NAMALWA (cell line): ENCODE measurements around the gene KCNH2.

Experiments used
- DNase-seq: peaks from one replicate; pipeline ENCODE4 v3.0.0-alpha.2; 2015; ENCODE audit warnings: low spot score

Gene KCNH2

DNA sequence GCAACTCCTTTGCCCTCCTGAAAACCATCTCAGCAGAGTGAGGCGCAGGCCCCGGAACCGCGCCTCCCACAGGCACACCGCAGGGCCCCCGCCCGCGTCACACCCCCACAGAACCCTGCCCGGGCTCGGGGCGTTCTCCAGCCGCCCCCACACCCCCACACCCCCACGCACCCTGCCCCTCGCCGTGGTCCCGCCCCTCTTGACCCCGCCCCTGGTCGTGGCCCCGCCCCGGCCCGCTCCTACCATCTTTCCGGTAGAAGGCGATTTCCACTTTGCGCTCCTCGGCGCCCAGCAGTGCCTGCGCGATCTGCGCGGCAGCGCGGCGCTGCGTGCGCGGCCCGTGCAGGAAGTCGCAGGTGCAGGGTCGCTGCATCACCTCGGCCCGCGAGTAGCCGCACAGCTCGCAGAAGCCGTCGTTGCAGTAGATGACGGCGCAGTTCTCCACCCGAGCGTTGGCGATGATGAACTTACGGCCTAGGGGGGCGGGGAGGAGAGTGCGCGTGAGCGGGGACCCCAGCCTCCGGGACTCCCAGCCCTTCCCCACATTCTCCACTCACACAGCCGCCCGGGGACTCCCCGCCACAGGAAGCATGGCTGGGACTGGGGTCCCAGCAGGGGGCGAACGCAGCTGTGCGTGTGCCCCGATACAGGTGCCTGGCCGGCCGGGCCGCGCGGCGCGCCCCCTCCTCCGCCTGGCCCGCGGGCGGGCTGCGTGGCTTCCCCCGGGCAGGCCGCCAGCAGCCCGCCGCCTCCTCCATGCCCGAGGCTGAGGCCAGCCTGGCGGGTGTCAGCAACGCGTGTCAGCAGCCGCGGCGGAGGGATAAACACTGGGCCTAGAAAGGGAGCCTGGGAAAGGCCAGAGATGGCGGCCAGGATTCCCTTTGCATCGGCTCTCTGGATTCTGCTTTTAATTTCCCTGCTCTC is 3.4 kb downstream of the KCNH2 start:
- DNase-seq, result peak; percentile 94

DNA sequence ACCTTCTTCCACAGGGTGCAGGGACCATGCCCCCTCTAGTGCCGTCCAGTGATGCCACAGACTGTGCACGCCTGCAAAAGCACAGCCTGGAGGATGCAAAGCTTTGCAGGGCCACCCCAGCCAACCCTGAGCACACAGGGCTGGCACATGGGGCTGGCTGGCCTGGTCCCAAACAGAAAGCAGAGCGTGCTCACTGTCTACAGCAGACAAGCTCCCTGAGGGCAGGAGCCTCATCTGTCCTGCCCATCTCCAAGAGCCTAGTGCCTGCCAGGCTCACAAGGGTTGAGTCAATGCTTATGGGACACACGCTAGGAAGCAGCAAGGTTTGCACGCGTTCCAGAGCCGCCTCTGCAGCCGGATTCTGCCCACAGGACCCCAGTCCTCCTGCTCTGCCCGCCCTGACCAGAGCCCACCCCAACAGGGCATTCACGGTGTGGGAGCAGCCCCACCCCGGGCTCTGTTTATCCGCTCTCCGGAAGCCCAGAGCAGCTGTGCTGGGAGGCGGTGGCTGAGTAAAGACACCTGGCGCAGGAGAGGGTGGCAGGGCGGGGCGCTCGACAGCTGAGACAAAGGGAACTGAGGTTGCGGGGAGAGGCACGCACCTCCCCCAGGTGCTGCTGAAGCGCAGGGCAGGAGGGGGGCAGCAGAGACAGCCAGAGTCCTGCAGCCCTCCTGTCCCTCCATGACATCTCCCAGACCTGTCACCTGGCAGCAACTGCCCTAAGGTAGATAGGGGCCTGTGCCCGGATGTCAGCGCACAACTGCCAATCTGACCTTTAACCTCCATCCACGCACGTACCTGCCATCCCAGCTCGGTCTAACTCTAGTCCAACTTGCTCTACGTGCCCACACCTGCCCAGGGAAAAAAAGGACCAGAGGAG is 4.3 kb downstream of the KCNH2 start:
- DNase-seq, result peak; percentile 75

DNA sequence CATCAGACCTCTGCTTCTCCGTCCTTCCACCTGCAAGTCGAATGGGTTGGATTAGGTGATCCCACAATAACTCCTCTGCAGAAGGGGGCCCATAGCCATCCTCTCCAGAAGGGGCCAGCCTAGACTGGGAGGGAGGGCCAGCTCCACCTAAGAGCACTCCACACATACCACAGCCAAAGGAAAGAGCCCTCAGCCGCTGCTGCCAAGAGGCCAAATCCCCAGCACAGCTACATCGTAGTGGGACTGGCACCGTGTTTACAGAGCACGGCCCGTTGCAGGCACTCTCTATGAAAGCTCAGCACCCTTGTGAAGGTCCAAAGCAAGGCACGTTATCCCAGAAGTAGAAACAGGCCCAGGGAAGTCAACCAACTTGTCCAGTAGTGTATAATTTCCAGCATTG is 5.4 kb downstream of the KCNH2 start:
- DNase-seq, result no peak

DNA sequence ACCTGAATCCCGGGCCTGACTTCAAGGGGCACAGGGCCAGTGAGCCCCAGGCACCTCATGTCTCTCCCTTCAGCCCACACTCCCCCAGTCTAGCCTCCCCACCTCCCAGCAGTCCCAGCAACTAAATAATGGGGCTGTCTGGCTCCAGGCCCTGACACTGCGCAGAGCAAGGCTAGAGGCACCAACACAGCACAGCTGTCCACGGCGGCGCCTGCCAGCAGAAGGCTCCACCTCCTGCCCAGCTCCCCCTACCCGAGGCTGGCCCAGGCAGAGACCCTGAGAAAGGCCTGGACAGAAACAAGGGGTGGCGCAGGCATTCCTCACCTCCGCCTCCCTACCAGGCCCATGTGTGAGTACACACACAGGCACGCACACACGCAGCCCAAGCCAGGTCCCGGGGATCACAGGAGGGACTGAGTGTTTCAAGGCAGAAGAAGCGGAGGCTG is 6.1 kb downstream of the KCNH2 start:
- no peak for DNase-seq

DNA sequence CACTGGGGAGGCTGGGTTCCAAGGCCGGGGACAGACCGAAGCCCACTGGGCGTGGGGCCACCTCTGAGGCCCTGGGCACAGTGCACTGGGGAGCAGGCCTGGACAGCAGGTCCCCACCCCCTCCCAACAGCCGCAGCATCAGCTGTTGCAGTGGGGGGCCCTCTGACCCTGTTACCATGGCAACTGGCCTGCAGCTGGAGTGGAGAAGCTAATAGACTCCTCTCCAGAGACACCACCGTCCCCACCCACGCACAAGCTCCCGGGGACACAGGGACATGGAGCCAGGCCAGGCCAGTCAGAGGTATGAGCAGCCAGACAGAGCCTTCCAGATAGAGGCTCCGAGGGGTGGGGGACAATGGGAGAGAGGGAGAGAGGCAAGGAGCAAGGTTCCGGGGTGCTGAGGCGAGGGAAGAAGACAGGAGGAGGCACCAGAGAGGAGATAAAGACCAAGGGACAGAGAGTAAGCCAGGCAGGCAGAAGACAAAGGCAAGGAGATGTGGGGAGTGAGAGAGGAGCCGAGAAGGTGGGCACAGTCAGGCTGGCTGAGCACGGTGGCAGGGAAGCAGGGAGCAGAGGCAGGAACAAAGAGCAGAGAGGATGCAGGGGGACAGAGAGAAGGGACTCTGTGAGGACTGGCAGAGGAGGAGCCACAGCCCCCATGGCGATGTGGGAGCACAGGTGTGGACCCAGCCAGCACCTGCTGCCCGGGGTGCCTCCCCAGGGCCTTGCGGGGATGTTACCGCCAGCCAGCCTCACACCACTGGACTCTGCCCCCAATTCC is 6.7 kb downstream of the KCNH2 start:
- no peak for DNase-seq

DNA sequence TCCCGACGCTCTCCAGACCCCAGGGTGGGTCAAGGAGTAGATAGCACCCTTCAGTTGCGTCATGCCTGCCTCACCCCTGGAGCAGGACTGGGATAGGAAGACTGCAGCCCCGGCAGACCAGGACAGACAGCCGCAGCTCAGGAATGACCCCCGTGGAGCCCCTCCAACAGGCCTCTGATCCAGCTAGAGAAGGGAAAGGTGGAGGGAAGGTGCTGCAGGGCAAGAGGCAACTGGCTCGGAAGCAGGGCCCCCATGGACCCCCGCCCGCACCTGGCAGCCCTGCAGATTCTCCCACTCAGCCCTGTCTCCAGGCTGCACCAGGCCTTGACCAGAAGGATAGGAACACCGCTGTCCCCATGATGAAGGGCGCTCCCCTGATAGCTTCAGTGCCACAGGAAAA is 7.7 kb downstream of the KCNH2 start:
- DNase-seq, result no peak

DNA sequence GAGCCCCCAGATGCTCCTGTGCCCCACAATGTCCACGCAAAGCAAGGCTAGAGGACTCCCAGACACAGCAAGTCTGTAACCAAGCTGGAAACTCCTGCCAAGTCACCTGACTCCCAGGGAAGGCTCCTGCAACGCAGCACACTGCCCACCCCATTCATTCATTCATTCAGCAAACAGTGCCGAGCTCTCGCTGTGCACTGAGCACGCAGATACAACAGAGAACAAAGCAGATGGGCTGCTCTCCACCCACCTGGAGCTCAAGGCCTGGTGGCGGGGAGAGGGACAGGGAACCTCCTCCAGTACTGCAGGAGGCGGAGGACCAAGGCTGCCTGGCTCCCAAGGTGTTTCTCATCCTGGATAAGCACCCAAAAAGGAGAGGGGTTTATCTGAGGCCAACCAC is 8.6 kb downstream of the KCNH2 start:
- DNase-seq, result no peak

DNA sequence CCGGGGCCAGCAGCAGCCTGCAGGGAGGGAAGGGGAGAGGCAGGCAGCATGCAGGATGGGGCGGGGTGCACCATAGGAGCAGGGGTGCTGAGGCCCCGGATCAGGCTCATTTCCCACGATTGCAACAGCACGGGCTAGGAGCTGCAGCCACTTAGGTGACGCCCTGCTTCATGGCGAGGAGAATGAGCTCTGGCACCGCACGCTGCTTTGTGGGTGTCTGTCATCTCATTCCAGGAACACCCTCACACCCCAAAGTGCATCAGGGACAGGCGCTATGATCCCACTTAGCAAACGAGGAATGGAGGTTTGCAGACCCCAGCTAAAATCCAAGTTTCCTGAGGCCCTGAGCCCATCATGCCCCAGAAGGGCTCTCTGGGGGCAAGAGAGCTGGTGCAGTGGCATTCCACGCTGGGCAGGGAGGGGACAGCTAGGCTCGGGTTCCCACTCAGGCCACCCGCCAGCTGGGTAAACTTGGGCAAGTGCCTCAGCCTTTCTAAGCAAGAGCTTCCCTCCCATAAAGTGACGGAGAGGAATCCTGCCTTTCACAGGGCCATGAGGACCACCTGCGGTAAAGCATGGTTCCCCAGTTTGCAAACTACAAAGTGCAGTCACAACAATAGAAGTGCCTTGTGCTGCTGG is 9.3 kb downstream of the KCNH2 start:
- no peak for DNase-seq

DNA sequence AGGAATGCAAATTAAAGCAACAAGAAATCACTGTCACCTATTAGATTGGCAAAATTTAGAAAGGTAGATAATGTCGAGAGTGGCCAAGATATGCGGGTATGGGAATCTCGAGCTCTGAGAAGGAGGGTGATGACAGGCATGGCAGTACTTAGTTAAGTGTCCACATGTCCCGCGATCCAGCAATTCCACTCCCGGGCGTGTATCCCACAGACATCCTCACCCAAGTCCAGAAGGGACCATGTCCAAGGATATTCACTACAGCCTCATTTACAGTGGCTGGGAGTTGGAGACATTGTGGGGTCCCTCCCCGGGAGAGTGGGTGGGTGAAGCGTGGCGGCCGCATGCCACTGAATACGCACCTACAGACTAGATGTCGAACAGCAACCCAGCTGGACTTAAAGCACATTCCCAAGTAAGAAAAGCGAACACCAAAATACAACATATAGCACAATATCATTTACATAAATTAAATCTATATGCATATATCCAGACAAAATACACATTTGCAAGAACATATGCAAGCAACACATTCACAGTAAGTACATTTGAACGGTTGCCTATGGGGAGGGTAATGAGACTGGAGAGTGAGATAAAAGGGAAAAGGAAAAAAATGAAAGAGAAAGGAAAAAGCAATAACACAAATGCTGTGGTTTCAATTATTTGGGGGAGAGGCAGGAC is 9.9 kb downstream of the KCNH2 start:
- DNase-seq, result no peak

DNA sequence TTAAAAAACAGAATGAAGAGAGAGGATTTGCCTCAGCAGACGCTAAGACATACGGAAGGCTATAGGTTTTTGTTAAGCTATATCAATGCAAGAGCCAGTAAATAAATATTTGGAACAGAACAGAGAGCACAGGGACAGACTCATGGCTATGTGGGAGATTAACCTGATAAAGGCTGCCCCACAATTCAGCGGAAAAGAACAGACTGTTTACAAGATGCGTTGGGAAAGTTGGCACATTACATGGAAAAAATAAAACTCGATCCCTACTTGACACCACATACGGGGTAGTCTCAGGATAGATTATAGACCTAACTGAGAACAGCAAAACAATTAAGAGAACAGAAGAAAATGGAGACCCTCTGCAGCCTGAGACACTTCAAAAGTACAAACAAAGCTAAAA is 10.8 kb downstream of the KCNH2 start:
- no peak for DNase-seq

DNA sequence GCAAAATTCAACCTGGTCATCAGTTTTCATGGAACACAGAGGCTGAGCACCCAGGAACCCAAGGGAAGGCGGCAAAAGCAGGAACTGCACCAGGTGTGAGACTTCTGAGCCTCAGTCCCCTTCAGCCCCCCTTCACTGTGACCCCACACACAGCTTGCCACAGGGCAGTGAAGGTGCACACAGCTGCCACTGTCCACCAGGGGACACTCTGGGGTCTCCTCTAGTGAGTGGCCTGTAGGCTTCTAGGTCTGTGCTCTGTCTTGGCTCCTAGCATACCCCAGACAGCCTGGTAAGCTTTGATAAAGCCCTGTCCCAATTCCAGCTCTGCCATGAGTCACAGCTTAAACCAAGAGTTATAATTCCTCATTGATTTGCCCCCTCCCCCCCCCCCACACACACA is 12.1 kb downstream of the KCNH2 start:
- no peak for DNase-seq

DNA sequence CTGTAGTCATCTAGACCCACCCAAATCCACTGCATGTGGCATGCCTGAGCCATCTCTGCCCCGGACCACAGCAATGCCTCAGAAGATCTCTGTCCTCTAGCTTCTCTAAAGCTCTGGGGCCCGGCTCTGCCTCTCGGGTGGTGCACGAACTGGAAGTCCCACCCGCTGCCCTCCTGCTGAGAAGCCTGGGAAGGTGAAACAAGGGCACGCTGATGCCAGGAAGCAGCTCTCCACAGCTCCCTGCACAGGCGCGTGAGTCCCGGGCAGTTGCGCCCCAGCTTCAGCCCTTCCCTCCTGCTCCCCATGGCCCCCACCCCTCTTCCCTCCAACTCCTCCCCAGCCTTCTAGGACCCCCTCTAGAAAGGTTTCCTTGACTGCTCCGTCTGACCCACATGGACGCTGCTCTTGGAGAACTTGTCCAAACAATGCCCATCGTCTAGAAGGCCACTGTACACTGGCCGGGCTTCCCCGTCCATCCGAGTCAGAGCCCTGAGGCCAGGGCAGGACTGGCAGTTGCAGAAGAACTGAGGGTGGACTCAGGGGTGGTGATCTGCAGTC is 12.8 kb downstream of the KCNH2 start:
- no peak for DNase-seq

DNA sequence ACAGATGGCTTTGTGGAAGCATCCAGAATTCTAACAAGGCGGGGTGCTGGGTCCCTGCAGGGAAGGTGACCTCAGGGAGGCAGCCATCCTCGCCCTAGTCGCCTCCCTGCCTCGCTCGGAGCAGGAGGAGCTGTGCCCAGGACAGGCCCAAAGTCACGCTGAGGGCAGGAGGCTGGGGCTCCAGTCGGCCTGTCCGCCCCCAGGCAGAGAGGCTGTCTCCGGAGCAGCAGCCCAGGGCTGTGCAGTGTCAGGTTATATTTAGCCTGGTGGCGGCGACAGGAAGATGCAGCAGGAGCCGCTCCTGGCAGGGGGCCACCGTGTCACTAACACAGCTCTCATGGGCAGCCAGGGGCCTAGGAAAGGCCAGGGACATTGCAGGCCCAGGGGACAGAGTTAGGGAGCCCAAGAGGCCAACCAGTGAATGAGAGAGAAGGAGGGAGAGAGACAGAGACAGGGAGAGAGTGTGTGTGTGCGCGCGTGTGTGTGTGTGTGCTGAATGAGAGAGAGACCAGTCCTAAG is 13.5 kb downstream of the KCNH2 start:
- no peak for DNase-seq

DNA sequence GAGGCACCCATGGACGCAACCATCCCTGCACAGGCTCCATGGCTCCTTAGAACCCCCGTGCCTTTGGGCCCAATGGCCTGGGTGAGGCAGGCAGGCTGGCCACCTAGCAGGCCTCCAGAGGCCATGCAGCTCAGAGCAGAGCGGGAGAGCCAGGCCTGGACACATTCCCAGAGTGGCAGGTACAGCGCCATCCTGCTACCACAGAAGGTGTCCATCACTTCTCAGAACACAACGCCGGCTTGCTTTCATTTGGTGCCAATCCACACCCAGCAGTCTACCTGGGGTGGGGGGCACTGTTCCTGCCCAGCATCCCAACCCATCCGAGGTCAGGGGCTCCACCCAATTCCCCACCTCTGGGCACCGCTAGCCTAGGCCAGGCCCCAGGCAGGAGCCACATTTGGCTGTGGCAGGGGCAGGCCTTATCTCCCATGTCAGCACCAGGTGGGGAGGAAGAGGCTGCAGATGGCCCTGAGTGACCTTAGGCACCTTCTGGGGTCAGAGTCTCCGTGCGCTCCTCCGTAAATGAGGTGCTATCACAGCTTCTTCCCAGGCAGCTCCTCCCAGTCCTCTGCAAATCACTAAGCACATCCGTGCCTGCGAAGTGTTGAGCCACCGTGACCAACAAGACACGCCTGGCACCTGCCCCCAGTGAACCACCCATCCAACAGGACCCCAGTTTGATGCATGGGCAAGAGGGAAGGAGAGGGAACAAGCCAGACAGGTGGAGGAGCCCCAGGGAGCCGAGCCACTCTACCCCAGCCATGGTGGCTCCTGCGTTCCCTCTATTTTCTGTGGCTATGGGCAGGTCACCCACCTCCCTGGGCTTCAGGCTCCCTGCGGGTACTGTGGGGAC is 14.2 kb downstream of the KCNH2 start:
- no peak for DNase-seq

DNA sequence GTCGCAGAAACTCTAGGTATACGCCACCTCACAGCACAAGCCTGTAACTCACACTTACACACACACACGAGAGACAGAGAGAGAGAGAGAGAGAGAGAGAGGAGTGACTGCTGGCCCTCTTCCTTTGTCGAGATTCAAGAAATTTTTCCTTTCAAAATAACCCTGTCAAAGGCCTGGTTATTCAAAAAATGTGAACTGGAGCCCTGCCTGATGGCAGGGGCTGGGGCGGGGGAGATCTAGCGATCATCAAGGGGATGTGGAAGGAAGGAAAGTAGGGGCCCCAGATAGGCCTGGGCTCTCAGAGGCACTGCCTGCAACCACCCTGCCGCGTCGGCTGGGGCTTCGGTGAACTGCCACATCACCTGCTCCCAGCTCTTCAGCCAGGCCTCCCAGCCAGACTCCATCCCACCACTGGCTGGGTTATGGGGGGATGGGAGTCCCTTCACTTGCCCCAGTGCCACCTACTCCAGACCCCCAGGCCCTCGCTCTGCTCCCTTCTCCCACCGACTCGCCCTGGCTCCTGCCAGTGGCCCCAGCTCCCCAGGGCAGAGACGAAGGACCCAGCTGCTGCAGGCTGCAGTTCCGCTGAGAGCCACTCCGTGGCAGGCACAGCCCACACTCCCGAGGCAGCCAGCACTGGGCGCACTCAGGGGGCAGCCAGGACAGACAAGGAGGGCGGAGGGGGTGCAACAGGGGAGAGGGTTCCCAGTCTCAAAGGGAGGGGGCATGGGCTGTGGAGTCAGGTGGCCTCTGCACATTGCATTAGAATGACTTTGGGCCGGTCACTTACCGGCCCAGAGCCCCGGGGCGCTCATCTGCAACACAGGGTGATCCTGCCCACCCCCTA is 15.3 kb downstream of the KCNH2 start:
- DNase-seq, result peak; percentile 78

DNA sequence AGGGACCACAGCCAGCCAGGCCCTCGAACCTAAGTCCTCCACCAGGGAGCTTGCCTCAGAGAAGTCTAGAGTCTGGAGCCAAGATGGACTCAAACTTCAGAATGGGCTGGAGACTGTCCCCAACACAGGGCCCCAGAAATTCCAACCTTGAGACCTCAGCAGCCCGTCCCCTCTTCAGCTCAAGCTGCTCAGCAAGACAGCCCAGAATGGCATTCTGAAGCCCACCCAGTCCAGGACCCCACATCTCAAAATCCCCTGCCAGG is 15.9 kb downstream of the KCNH2 start:
- DNase-seq, result no peak

DNA sequence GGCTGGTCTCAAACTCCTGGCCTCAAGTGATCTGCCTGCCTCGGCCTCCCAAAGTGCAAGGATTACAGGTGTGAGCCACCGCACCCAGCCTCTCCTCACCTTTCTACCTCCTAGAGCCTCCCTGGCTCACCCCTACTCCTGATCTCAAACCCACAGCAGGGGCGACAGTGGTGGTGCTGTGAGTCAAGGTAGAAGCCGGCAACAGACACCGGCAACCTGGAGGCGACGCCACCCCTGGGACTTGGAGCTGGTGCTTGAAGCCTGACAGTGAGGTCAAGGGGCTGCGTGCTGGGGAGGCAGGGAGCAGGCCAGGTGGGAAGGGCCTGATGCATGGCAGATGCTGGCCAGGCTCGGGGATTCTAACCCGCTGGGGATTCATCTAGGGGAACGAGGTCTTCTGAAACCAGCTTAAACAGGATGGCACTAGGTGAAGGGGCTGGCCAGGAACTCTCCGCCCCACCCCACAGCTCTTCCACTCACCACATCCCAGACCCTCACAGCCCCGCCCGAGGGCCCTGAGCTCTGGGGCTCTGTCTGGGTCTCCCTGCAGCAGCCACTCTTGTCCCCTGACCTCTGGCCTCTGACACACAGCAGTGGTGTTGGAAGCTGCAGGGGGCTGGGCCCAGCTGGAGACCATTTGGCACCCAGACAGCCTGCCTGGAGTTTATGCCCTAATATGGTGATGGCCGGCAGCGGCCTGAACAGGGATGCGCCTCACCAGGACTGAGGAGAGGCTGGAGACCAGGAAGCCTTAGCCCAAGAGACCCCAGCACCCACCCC is 16.4 kb downstream of the KCNH2 start:
- no peak for DNase-seq
